Adrenal gland (tissue), 12 donors: ENCODE data around the gene ATP8B1. TPM values are rescaled to one million over a fixed set of nuclear protein-coding genes. Genes with fewer than 3 reads are reported as not detected.
A peak's percentile ranks its signal among the peaks of the same experiment; 100 is the strongest.

ENCODE experiments used
- DNase-seq, 7 donors: peaks; one replicate each; pipeline ENCODE4 v3.0.0-alpha.2; 2019 to 2020
- H3K27ac ChIP-seq, 5 donors: fragments of 200-600 bp; sonication (generic) in 4 of 5; 1 replicate in 3 of 5; 2 replicates in 2 of 5; pipeline versions ENCODE4 v1.5.1 to v1.8.0; 2016 to 2020; ENCODE audit warnings: mild to moderate bottlenecking in 1 of 5
- H3K27me3 ChIP-seq: fragments of 200-600 bp; 2 replicates; pipeline ENCODE4 v1.8.0; 2021
- H3K36me3 ChIP-seq, 2 donors: fragments of 200-600 bp; replicated peaks in 1 of 2; 1 replicate in 1 of 2; 2 replicates in 1 of 2; pipeline versions ENCODE4 v1.5.1 to v1.8.0; 2018 to 2022
- H3K4me1 ChIP-seq, 2 donors: fragments of 200-600 bp; replicated peaks in 1 of 2; 1 replicate in 1 of 2; 2 replicates in 1 of 2; pipeline versions ENCODE4 v1.5.1 to v1.8.0; 2018 to 2021
- H3K4me3 ChIP-seq, 4 donors: fragments of 200-600 bp; sonication (generic) in 3 of 4; one replicate each; pipeline ENCODE4 v1.5.1; 2016 to 2018
- H3K9me3 ChIP-seq, 3 donors: fragments of 200-600 bp; sonication (generic) in 1 of 3; replicated peaks in 1 of 3; 1 replicate in 2 of 3; 2 replicates in 1 of 3; pipeline versions ENCODE4 v1.5.1 to v1.8.0; 2016 to 2021
- CTCF ChIP-seq, 6 experiments: fragments of 450-650 bp in 4 of 6; fragments of 200-600 bp in 2 of 6; sonication (generic) in 1 of 6; IDR thresholded peaks; 1 replicate in 5 of 6; 2 replicates in 1 of 6; pipeline versions ENCODE4 v1.5.1 to v1.8.0; 2016 to 2021; ENCODE audit warnings: antibody characterized with exemption in 6 of 6, mild to moderate bottlenecking in 2 of 6, moderate library complexity in 1 of 6
- POLR2A ChIP-seq, 2 donors: fragments of 450-650 bp; IDR thresholded peaks; one replicate each; pipeline ENCODE4 v1.6.1; 2017; ENCODE audit warnings: antibody characterized with exemption in 2 of 2, mild to moderate bottlenecking in 2 of 2, moderate library complexity in 1 of 2
- WGBS, 4 donors: extraction: QIAGEN DNeasy Blood & Tissue Kit in 2 of 4; methylation state at CpG; one replicate each; pipeline versions ENCODE4 v1.1.5 to v1.1.7; 2013 to 2017; 5-methylcytosine and 5-hydroxymethylcytosine counted together
- intact Hi-C, 2 donors: fragments of 100-400 bp; cut with DNase I; formaldehyde crosslinking; loops; one replicate each; pipeline versions ENCODE4 v1.14.1 to v1.15.0; 2022 to 2023
- polyA plus RNA-seq, 3 donors: library from polyadenylated mRNA; stranded (reverse); fragments of 200-250 nt in 2 of 3; fragments of 350-450 nt in 1 of 3; fragmentation: Illumina TruSeq in 1 of 3; extraction: RNeasy Lipid Tissue Mini Kit (QIAGEN cat#74804) in 1 of 3; gene quantifications; one replicate each; pipeline ENCODE4 v1.2.3, GENCODE V29; 2013 to 2014
- total RNA-seq, 9 donors: library from RNA; depleted of rRNA in 4 of 9; stranded (reverse); fragments of >200 nt in 4 of 9; fragments of 120-200 nt in 1 of 9; fragmentation: NEBNext Ultra II Directional in 1 of 9; extraction: Animal tissue kit (Norgen Biotek cat#: 25700) in 1 of 9; gene quantifications; one replicate each; pipeline versions ENCODE4 v1.1.0 to v1.2.4, GENCODE V29; 2013 to 2023
- donor health status: healthy with polysubstance abuse.
- donor health status: Bipolar disorder and iron deficiency.
- donor health status: DM: yes; HTN: yes; CAD: no.
- donor health status: DM: no; HTN: no; CAD: no.
- donor health status: DM: no; HTN: no; CAD: no.
- donor health status: DM: yes; HTN: yes; CAD: no.

Gene ATP8B1
- total and polyA plus RNA-seq, 12 donors = 4.3 to 42.5 (median 14.4) TPM

- Histone ChIP-seq H3K27ac (no peak overlapping the region), H3K4me3 (no peak overlapping the region), H3K36me3 (no peaks in the 10 kb centered on the region), H3K27me3 (no peaks in the 10 kb centered on the region), H3K4me1 (peaks cover 19 to 24% of the 10 kb centered on the region in 2 donors), H3K9me3 (no peaks in the 10 kb centered on the region)
- WGBS, 4 donors = 79 to 95% (median 87%) methylated on average over 5 of the region's 5 CpGs
- TF ChIP-seq CTCF (IDR thresholded peaks at IDR 0.05) (no peak), POLR2A (IDR thresholded peaks at IDR 0.05) (no peak)
- intact Hi-C loops = no loop called here
- peak in 1 of 7 donors; percentile 8 for DNase-seq
These were observed 11.9 kb downstream of the ATP8B1 start for GRCh38 chr18:57791192-57791591.

- Histone ChIP-seq H3K27me3 (no peaks in the 10 kb centered on the region), H3K9me3 (no peaks in the 10 kb centered on the region), H3K36me3 (no peaks in the 10 kb centered on the region), H3K4me3 (no peak overlapping the region), H3K4me1 (peaks cover 19 to 24% of the 10 kb centered on the region in 2 donors), H3K27ac (no peak overlapping the region)
- no peak for DNase-seq
- TF ChIP-seq POLR2A (IDR thresholded peaks at IDR 0.05) (no peak), CTCF (IDR thresholded peaks at IDR 0.05) (no peak)
- 97 to 100% (median 98%) methylated on average over 4 of the region's 4 CpGs for WGBS, 4 donors
- intact Hi-C loops = no loop called here
These were observed 12.8 kb downstream of the ATP8B1 start for GRCh38 chr18:57790316-57790715.

- no peaks in the 10 kb centered on the region for H3K36me3 ChIP-seq
- peak overlapping the region in 4 of 5 donors; percentile 58 to 91 (median 90) for H3K27ac ChIP-seq
- H3K27me3 ChIP-seq = no peaks in the 10 kb centered on the region
- peaks cover 20 to 29% of the 10 kb centered on the region in 2 donors for H3K4me1 ChIP-seq
- TF ChIP-seq CTCF (IDR thresholded peaks at IDR 0.05) = no peak
- no peak for TF ChIP-seq POLR2A (IDR thresholded peaks at IDR 0.05)
- 90 to 98% (median 93%) methylated on average over 4 of the region's 4 CpGs for WGBS, 4 donors
- H3K9me3 ChIP-seq = no peaks in the 10 kb centered on the region
- DNase-seq = no peak
- intact Hi-C loops = no loop called here
- no peak overlapping the region for H3K4me3 ChIP-seq
These were observed 13.4 kb downstream of the ATP8B1 start for GRCh38 chr18:57789759-57790158.

- DNase-seq = peak in 2 of 7 donors; percentile 40 to 53
- 15 to 21% (median 19%) methylated on average over 6 of the region's 6 CpGs for WGBS, 4 donors
- Histone ChIP-seq H3K4me1 (peaks cover 26 to 36% of the 10 kb centered on the region in 2 donors), H3K27ac (peak overlapping the region; percentile 43 to 91 (median 89)), H3K36me3 (no peaks in the 10 kb centered on the region), H3K27me3 (no peaks in the 10 kb centered on the region), H3K9me3 (no peaks in the 10 kb centered on the region), H3K4me3 (peak overlapping the region in 1 of 4 donors; percentile 31)
- intact Hi-C loops = no loop called here
- TF ChIP-seq CTCF (IDR thresholded peaks at IDR 0.05) = no peak
- peak in 1 of 2 donors; percentile 5 for TF ChIP-seq POLR2A (IDR thresholded peaks at IDR 0.05)
These were observed 14.0 kb downstream of the ATP8B1 start for GRCh38 chr18:57789090-57789489.
